GM19452 (cell line): ENCODE data around the gene AOPEP.

ENCODE experiments used
- ATAC-seq: cut with Tn5 transposase; IDR thresholded peaks from one replicate; pipeline ENCODE4 v1.9.1; 2021; ENCODE audit not compliant: unreplicated experiment

AOPEP gene

GRCh38 chr9:94983552-94983951 is 257.1 kb downstream of the AOPEP start:
- ATAC-seq, result no peak

GRCh38 chr9:94984891-94985476 is 258.5 kb downstream of the AOPEP start:
- ATAC-seq, result no peak

- ATAC-seq, result no peak
Observed at GRCh38 chr9:94985649-94986048, 259.1 kb downstream of the AOPEP start.

- ATAC-seq, result no peak
Observed at GRCh38 chr9:94987731-94988130, 261.2 kb downstream of the AOPEP start.

- no peak for ATAC-seq
Observed at GRCh38 chr9:94990897-94991561, 264.5 kb downstream of the AOPEP start.

- no peak for ATAC-seq
Observed at GRCh38 chr9:94991961-94992907, 265.7 kb downstream of the AOPEP start.

- no peak for ATAC-seq
Observed at GRCh38 chr9:94993160-94993820, 266.8 kb downstream of the AOPEP start.

- no peak for ATAC-seq
Observed at GRCh38 chr9:94993821-94994165, 267.3 kb downstream of the AOPEP start.

- no peak for ATAC-seq
Observed at GRCh38 chr9:94995048-94995693, 268.7 kb downstream of the AOPEP start.

GRCh38 chr9:94996641-94997040 is 270.1 kb downstream of the AOPEP start:
- no peak for ATAC-seq

GRCh38 chr9:94997727-94998126 is 271.2 kb downstream of the AOPEP start:
- ATAC-seq, result no peak

GRCh38 chr9:94999832-95000231 is 273.3 kb downstream of the AOPEP start:
- ATAC-seq, result no peak

- ATAC-seq, result no peak
Observed at GRCh38 chr9:95000821-95001220, 274.3 kb downstream of the AOPEP start.

GRCh38 chr9:95001720-95002119 is 275.2 kb downstream of the AOPEP start:
- no peak for ATAC-seq

GRCh38 chr9:95003689-95004410 is 277.4 kb downstream of the AOPEP start:
- no peak for ATAC-seq

GRCh38 chr9:95004411-95005277 is 278.1 kb downstream of the AOPEP start:
- ATAC-seq, result no peak

- no peak for ATAC-seq
Observed at GRCh38 chr9:95005278-95006143, 279.0 kb downstream of the AOPEP start.

- ATAC-seq, result no peak
Observed at GRCh38 chr9:95007226-95007869, 280.8 kb downstream of the AOPEP start.
